Choroid plexus epithelial cell (primary cell): ENCODE results near the gene ARMC6.

Experiments
- DNase-seq: peaks from one replicate; pipeline ENCODE4 v3.0.0-alpha.2; 2010; ENCODE audit warnings: low read depth
- H3K4me3 ChIP-seq: 2 replicates; pipeline ENCODE4 v1.5.1; 2011; ENCODE audit warnings: low read depth, mild to moderate bottlenecking, control low read depth, low read length, moderate library complexity
- TF ChIP-seq, protein P1 (sequence below): conservative IDR thresholded peaks from 2 replicates; pipeline ENCODE4 v1.5.1; 2011; ENCODE audit warnings: low read depth, mild to moderate bottlenecking, control low read depth, inconsistent platforms, low read length, moderate library complexity

The ARMC6 gene

DNA sequence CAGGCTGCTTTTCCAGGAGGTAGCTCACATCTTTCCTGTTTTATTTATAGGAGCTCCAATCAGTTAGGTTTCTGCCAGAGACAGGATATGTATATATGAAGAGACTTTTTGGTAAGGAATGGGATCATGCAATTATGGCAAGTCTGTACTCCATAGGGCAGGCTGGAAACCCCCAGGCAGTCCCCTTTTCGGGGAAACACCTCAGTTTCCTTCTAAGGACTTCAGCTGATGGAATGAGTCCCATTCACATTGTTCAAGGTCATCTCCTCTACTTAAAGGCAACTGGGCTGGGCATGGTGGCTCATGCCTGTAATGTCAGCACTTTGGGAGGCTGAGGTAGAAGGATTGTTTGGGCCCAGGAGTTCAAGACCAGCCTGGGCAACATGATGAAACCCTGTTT, 19.5 kb downstream of the ARMC6 start:
- no peak overlapping the region for H3K4me3 ChIP-seq
- DNase-seq = no peak
- TF ChIP-seq, protein P1, sequence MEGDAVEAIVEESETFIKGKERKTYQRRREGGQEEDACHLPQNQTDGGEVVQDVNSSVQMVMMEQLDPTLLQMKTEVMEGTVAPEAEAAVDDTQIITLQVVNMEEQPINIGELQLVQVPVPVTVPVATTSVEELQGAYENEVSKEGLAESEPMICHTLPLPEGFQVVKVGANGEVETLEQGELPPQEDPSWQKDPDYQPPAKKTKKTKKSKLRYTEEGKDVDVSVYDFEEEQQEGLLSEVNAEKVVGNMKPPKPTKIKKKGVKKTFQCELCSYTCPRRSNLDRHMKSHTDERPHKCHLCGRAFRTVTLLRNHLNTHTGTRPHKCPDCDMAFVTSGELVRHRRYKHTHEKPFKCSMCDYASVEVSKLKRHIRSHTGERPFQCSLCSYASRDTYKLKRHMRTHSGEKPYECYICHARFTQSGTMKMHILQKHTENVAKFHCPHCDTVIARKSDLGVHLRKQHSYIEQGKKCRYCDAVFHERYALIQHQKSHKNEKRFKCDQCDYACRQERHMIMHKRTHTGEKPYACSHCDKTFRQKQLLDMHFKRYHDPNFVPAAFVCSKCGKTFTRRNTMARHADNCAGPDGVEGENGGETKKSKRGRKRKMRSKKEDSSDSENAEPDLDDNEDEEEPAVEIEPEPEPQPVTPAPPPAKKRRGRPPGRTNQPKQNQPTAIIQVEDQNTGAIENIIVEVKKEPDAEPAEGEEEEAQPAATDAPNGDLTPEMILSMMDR = no peak

DNA sequence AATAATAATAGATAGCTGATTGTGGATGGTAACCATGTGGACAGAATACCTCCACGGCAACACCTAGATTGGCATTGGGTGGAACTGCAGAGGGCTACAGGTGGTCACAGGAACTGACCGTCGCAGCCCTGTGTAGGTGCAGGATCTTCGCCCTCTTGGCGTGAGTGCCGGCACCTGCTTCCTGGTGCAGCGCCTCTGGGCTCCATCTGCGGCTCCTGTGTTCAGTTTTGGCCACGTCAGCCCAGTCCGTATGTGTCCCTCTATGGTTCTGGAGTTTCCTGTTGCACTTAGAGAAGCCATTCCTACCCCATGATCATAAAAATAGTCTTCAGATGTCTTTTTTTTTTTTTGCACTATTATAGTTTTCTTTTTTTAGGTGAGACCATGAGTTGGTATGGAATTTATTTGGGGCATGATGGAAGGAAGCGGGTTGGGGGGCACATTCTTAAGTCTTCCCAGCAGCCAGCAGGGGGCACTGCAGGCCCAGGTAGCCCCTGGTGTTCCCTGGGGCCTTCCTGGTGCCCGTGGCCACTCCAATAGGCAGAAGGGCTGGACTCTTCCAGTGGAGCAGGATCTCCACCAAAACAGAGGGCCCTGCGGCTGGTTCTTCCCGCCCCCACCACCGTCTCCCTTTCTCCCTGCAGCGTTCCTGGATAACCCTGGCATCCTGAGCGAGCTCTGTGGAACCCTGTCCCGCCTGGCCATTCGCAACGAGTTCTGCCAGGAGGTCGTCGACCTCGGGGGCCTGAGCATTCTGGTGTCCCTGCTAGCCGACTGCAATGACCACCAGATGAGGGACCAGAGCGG, 20.3 kb downstream of the ARMC6 start:
- DNase-seq = peak; percentile 70
- TF ChIP-seq, protein P1 = peak; percentile 78
- H3K4me3 ChIP-seq = no peak overlapping the region

DNA sequence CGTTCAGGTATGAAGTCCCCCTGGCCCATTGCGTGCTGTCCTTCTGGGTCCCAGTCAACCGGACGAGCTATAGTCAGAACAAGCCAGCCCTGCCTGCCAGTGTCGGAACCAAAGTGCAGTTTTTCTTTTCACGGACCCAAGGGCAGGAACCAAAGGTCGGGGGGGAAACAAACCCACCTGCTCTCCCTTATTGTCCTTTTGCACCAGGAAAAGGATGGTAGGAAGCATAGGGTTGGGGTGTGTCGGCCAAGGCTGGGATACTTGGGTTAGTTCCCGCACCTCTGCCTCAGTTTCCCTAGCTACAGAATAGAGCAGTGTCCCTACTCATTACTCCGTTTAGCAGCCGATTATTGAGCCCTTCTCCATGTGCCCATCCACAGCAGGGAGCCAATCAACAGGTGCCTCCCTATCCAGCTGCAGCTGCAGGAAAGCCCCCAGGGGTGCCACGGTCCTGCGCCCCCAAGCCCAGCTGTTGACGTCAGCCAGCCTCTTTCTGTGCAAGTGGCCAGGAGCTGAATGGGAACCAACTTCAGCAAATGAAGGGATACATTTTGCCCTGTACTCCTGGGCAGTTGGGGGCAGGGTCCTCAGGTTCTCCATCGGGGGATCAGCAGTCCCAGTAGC, 21.0 kb downstream of the ARMC6 start:
- H3K4me3 ChIP-seq = no peak overlapping the region
- TF ChIP-seq, protein P1 = no peak
- DNase-seq = no peak

DNA sequence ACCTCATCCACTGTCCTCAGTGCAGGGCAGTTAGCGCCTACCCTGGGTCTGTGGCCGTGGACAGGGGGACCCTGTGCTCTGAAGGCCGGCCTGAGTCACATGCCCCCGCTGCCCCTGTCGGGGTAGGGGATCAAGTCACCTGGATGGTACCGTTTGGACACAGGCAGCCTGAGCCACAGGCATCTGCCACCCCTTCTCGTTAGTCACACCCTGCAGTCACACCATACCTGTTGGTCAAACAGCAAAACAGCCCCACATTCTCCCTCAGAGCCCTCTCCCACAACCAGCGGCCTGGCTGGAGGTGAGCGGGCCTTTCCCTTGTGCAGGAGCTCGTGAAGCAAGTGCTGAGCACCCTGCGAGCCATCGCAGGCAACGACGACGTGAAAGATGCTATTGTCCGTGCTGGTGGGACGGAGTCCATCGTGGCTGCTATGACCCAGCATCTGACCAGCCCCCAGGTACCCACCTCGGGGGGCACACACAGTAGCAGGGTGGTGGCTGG, 21.6 kb downstream of the ARMC6 start:
- TF ChIP-seq, protein P1 = no peak
- DNase-seq = no peak
- no peak overlapping the region for H3K4me3 ChIP-seq

DNA sequence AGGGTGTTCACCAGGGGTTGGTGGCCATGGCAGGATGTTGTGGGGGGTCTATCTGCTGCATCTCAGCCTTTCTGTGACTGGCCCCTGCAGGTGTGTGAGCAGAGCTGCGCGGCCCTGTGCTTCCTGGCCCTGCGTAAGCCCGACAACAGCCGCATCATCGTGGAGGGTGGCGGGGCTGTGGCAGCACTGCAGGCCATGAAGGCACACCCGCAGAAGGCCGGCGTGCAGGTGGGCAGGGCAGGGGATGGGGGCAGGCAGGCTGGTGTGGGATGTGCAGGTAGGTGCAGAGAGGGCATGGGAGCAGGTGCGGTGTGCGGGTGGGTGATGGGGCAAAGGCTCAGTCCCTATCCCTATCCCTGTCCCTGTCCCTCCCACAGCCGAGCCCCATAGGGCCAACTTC, 22.3 kb downstream of the ARMC6 start:
- DNase-seq = no peak
- TF ChIP-seq, protein P1 = no peak
- H3K4me3 ChIP-seq = no peak overlapping the region

DNA sequence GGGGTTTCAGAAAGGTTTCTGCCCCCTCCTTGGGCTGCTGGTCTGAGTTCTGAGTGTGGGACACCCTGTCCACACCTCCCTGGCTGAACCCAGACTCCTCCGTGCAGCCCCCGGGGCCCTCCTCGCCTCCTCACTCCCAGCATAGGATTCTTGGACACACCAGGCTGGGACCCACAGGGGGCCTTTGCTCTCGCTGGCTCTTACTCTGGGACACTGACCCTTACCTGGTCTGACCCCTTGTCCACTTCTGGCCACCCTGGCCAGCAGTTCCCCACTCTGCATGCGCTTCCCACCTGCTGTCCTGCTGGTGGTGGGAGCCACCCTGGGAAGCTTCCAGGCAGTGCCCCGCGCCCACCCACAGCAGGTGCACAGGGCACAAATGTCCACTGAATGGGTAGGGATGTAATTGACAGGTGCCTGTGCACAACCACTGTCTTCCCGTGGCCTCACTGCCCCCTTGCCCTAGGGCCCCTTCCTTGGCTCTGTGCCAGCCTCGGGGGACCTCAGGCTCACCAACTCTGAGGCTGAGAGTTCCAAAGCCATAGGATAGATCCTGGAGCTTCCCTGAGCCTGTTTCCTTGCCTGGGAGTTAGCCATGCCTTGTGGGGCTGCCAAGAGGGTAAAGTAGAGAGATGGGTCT, 23.4 kb downstream of the ARMC6 start:
- DNase-seq = no peak
- H3K4me3 ChIP-seq = no peak overlapping the region
- TF ChIP-seq, protein P1 = no peak
